K562 (cell line): ENCODE results near the gene RNF151. TPM values are rescaled to one million over a fixed set of nuclear protein-coding genes. Genes with fewer than 3 reads are reported as not detected.

Experiments
- ATAC-seq: fragments of 200-7000 bp; cut with Tn5 transposase; 3 replicates; pipeline ENCODE4 v1.9.1; 2020; ENCODE audit warnings: moderate library complexity
- BruUV-seq: library from RNA; stranded (reverse); fragments of 400-500 nt; replicated peaks from 2 replicates; lab custom pipeline; 2021; lab: Mats Ljungman, UMichigan
- CTCF ChIA-PET: fragments of 300-600 bp; formaldehyde crosslinking; extraction: SDS; loops from one replicate; lab custom pipeline; 2021; ENCODE audit warnings: low intra/inter-chr PET ratio; lab: Yijun Ruan, JAX
- POLR2A ChIA-PET: fragments of 300-600, 350-650 bp; sonication (Branson Sonifier 250); formaldehyde crosslinking; extraction: SDS; loops from one replicate; lab custom pipeline; 2021; ENCODE audit warnings: antibody characterized with exemption, inconsistent platforms; lab: Yijun Ruan, JAX
- DNase-seq, 4 experiments: peaks; one replicate each; pipeline versions ENCODE4 v3.0.0 to v3.0.0-alpha.2; 2011 to 2018; ENCODE audit warnings: low spot score in 3 of 4, mixed read lengths in 3 of 4; ENCODE audit errors: extremely low read depth in 1 of 4
- FAIRE-seq: peaks from 2 replicates; lab custom pipeline; 2011; peaks lifted over from hg19 to GRCh38; lab: Jason Lieb, UNC
- H2AFZ ChIP-seq: 2 replicates; pipeline ENCODE4 v1.6.0; 2011; ENCODE audit warnings: low read depth, low read length, control low read depth, inconsistent platforms
- H3K27ac ChIP-seq: fragments of 200-600 bp; 3 replicates; pipeline ENCODE4 v1.8.0; 2011; ENCODE audit warnings: low read depth, mild to moderate bottlenecking, control low read depth, inconsistent platforms, low read length, moderate library complexity, mixed read lengths; ENCODE audit errors: extremely low read depth
- H3K27me3 ChIP-seq, 2 experiments: fragments of 300-600 bp in 1 of 2; 2 replicates in 1 of 2; 3 replicates in 1 of 2; pipeline versions ENCODE4 v1.6.0 to v1.8.0; 2011; ENCODE audit warnings: inconsistent platforms in 2 of 2, low read length in 2 of 2, mild to moderate bottlenecking in 1 of 2, mixed read lengths in 1 of 2, moderate library complexity in 1 of 2; ENCODE audit not compliant: control insufficient read depth in 2 of 2, insufficient read depth in 2 of 2
- H3K36me3 ChIP-seq: fragments of 300-600 bp; 3 replicates; pipeline ENCODE4 v1.8.0; 2011; ENCODE audit warnings: mild to moderate bottlenecking, low read length, inconsistent platforms; ENCODE audit not compliant: control insufficient read depth, insufficient read depth
- H3K4me1 ChIP-seq, 2 experiments: fragments of 200-600 bp in 1 of 2; replicated peaks in 1 of 2; 2 replicates in 1 of 2; 3 replicates in 1 of 2; pipeline versions ENCODE4 v1.5.1 to v1.8.0; 2011; ENCODE audit warnings: inconsistent platforms in 2 of 2, low read length in 2 of 2, mild to moderate bottlenecking in 1 of 2, mixed read lengths in 1 of 2, moderate library complexity in 1 of 2; ENCODE audit not compliant: control insufficient read depth in 2 of 2, insufficient read depth in 2 of 2
- H3K4me2 ChIP-seq: 2 replicates; pipeline ENCODE4 v1.6.1; 2011; ENCODE audit warnings: low read length, control low read depth, inconsistent platforms, mixed read lengths; ENCODE audit not compliant: insufficient read depth
- H3K4me3 ChIP-seq: fragments of 200-600 bp; sonication (generic), shearing (Covaris generic); 2 replicates; pipeline ENCODE4 v1.5.1; 2016; ENCODE audit warnings: control low read depth, inconsistent platforms
- H3K79me2 ChIP-seq: fragments of 200-600 bp; 3 replicates; pipeline ENCODE4 v1.8.0; 2011; ENCODE audit warnings: low read length, inconsistent platforms; ENCODE audit not compliant: control insufficient read depth, insufficient read depth
- H3K9ac ChIP-seq, 2 experiments: 2 replicates each; pipeline versions ENCODE4 v1.6.0 to v1.6.1; 2011; ENCODE audit warnings: low read depth in 2 of 2, low read length in 2 of 2, control low read depth in 1 of 2, inconsistent platforms in 1 of 2, mild to moderate bottlenecking in 1 of 2, mixed read lengths in 1 of 2; ENCODE audit not compliant: insufficient read depth in 1 of 2
- H3K9me1 ChIP-seq: one replicate; pipeline ENCODE4 v1.6.0; 2011; ENCODE audit warnings: inconsistent platforms, mild to moderate bottlenecking, low read length, moderate library complexity; ENCODE audit not compliant: control insufficient read depth, insufficient read depth
- H3K9me3 ChIP-seq: replicated peaks from 2 replicates; pipeline ENCODE4 v1.5.1; 2011; ENCODE audit warnings: low read depth, low read length, inconsistent platforms; ENCODE audit not compliant: control insufficient read depth, insufficient read depth
- H4K20me1 ChIP-seq: replicated peaks from 2 replicates; pipeline ENCODE4 v1.6.1; 2011; ENCODE audit warnings: low read length, inconsistent platforms, mixed read lengths; ENCODE audit not compliant: control insufficient read depth, insufficient read depth
- CBFB ChIP-seq: sonication (generic); formaldehyde crosslinking; IDR thresholded peaks from 2 replicates; pipeline ENCODE4 v1.4.0; 2020; ENCODE audit warnings: mild to moderate bottlenecking, missing genetic modification reagents
- HLTF ChIP-seq: fragments of 450-650 bp; IDR thresholded peaks from 2 replicates; pipeline ENCODE4 v1.6.1; 2016
- POLR2AphosphoS5 ChIP-seq: IDR thresholded peaks from 2 replicates; pipeline ENCODE4 v1.6.1; 2011; ENCODE audit warnings: mild to moderate bottlenecking, low read depth, low read length, moderate library complexity; ENCODE audit not compliant: control insufficient read depth, insufficient read depth
- POLR2G ChIP-seq: fragments of 200-400 bp; formaldehyde crosslinking; IDR thresholded peaks from 2 replicates; pipeline ENCODE4 v1.6.1; 2017; ENCODE audit warnings: low read depth, mild to moderate bottlenecking, antibody characterized with exemption, low read length, moderate library complexity
- RBFOX2 ChIP-seq: fragments of 200-400 bp; formaldehyde crosslinking; IDR thresholded peaks from 2 replicates; pipeline ENCODE4 v1.6.1; 2017; ENCODE audit warnings: low read depth, mild to moderate bottlenecking, low read length, moderate library complexity
- TFAP4 ChIP-seq: sonication (generic); formaldehyde crosslinking; IDR thresholded peaks from 2 replicates; pipeline ENCODE4 v1.8.0; 2022; ENCODE audit warnings: missing genetic modification reagents, mild to moderate bottlenecking, moderate library complexity, borderline replicate concordance
- ZNF274 ChIP-seq: IDR thresholded peaks from 2 replicates; pipeline ENCODE4 v1.6.1; 2011; ENCODE audit warnings: low read depth, mild to moderate bottlenecking, low read length, moderate library complexity, borderline replicate concordance
- ZNF586 ChIP-seq: fragments of 450-650 bp; formaldehyde crosslinking; conservative IDR thresholded peaks from 2 replicates; pipeline ENCODE4 v1.4.0; 2020; ENCODE audit warnings: mild to moderate bottlenecking, moderate library complexity
- WGBS: fragments of 100-300 bp; shearing (Covaris generic); methylation state at CpG from one replicate; pipeline ENCODE4 v1.1.6; 2016; ENCODE audit warnings: low coverage, mixed read lengths; ENCODE audit not compliant: insufficient coverage; ENCODE audit errors: missing lambda C conversion rate; 5-methylcytosine and 5-hydroxymethylcytosine counted together
- in situ Hi-C: fragments of 300-500 bp; cut with MboI; formaldehyde crosslinking; loops from 4 replicates; pipeline ENCODE4 v1.15.0; 2018; ENCODE audit warnings: inconsistent platforms, mixed read lengths
- intact Hi-C: fragments of 100-400 bp; cut with micrococcal nuclease; formaldehyde crosslinking; loops from 2 replicates; pipeline ENCODE4 v1.14.2; 2022
- polyA plus RNA-seq, 8 experiments: library from polyadenylated mRNA; depleted of rRNA in 4 of 8; stranded (reverse) in 5 of 8; unstranded in 3 of 8; fragments of >200 nt; fragmentation: Nextera tagmentation in 2 of 8; fragmentation: Illumina TruSeq in 1 of 8; extraction: Ambion mirVana in 2 of 8; extraction: Trizol in 1 of 8; gene quantifications; 2 replicates each; pipeline versions ENCODE4 v1.2.1 to v1.2.3, GENCODE V29; 2011 to 2014; ENCODE audit warnings: inconsistent platforms in 1 of 8, missing spikeins in 1 of 8
- total RNA-seq, 7 experiments: library from RNA; depleted of rRNA in 6 of 7; stranded (reverse); fragments of >200 nt in 6 of 7; fragmentation: Illumina TruSeq in 2 of 7; extraction: Trizol in 2 of 7; gene quantifications; 2 replicates each; pipeline versions ENCODE4 v1.2.1 to v1.2.3, GENCODE V29; 2011 to 2021; ENCODE audit warnings: low replicate concordance in 1 of 7
- TF ChIP-seq, protein P1 (sequence below): fragments of 450-650 bp; IDR thresholded peaks from 2 replicates; pipeline ENCODE4 v1.7.0; 2016; ENCODE audit warnings: borderline replicate concordance

RNF151 gene
- total and polyA plus RNA-seq, 9 of the 15 experiments (the other 6 are each of a cell fraction or from before 2014, with no cell fraction given), result not detected

GRCh38 chr16:2005646-2006045 is 39.0 kb downstream of the RNF151 start (continued):
- TF ChIP-seq, protein P1, sequence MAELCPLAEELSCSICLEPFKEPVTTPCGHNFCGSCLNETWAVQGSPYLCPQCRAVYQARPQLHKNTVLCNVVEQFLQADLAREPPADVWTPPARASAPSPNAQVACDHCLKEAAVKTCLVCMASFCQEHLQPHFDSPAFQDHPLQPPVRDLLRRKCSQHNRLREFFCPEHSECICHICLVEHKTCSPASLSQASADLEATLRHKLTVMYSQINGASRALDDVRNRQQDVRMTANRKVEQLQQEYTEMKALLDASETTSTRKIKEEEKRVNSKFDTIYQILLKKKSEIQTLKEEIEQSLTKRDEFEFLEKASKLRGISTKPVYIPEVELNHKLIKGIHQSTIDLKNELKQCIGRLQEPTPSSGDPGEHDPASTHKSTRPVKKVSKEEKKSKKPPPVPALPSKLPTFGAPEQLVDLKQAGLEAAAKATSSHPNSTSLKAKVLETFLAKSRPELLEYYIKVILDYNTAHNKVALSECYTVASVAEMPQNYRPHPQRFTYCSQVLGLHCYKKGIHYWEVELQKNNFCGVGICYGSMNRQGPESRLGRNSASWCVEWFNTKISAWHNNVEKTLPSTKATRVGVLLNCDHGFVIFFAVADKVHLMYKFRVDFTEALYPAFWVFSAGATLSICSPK, result no peak
- no peak for TF ChIP-seq ZNF586 (CRISPR knock-in tag)
- TF ChIP-seq HLTF, result no peak
- peak; percentile 18; the same call in 1 of the 2 replicates for TF ChIP-seq CBFB (CRISPR knock-in tag)
- peak; percentile 69 for TF ChIP-seq RBFOX2
- no peak for TF ChIP-seq ZNF274
- TF ChIP-seq POLR2G, result peak; percentile 1

DNA sequence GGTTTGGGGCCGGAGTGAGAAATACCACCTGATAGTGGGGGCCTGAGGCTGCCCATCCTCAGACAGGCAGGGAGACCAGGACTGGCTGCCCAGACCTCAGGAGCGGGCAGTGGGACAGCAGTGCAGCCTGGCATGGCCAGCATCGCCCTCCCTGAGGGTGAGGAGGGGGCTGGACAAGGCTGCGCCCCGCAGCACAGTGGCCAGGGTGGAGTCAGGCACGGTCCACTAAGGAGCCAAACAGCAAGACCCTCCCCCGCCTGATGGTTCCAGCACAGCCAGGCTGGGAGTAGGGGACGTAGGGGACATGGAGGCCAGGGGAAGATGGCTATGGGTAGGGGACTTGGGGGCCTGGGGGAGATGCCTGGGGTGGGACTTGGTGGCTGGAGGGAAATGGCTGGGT is 39.7 kb downstream of the RNF151 start:
- no peak overlapping the region for H3K27ac ChIP-seq
- peaks cover 19% of the 10 kb centered on the region for H3K9me1 ChIP-seq
- H3K36me3 ChIP-seq, result peaks cover 66% of the 10 kb centered on the region; the same call in 2 of the 3 replicates
- no peak overlapping the region for H2AFZ ChIP-seq
- peaks cover 27 to 93% of the 10 kb centered on the region in 2 experiments for H3K4me1 ChIP-seq
- no peaks in the 10 kb centered on the region for H3K27me3 ChIP-seq
- H3K9me3 ChIP-seq, result no peaks in the 10 kb centered on the region
- peak overlapping the region in 1 of 2 experiments; percentile 99; a peak in 2 of 4 replicates for H3K9ac ChIP-seq
- peaks cover 83% of the 10 kb centered on the region for H3K79me2 ChIP-seq
- no peak for FAIRE-seq
- no peak for DNase-seq
- intact Hi-C loops (no loop called here), in situ Hi-C loops (no loop called here)
- no TSS peak for BruUV-seq
- H4K20me1 ChIP-seq, result peaks cover 46% of the 10 kb centered on the region
- H3K4me2 ChIP-seq, result no peak overlapping the region
- no peak for ATAC-seq
- H3K4me3 ChIP-seq, result no peak overlapping the region
- TF ChIP-seq POLR2AphosphoS5 (0 out of 2 replicates have a peak, but pooled peaks have one; percentile 1), TFAP4 (CRISPR knock-in tag) (no peak)
- CTCF ChIA-PET, result no interaction called here
- POLR2A ChIA-PET, result interaction anchor here (0.6 to 1.1 kb wide), 2 partner anchors 141 to 145 kb away, joined by 3 read pairs; no protein-coding TSS in a partner anchor
- 86% methylated on average over 7 of the region's 8 CpGs for WGBS
